ENCODE data around the gene OASL. TPM values are rescaled to one million over a fixed set of nuclear protein-coding genes. Genes with fewer than 3 reads are reported as not detected.
"Not testable (repeated sequence)": the region's sequence is repeated elsewhere in the genome, so short reads cannot be mapped to it uniquely, and the experiment has no call there.

The OASL gene
- total RNA-seq, 1 donor from 2014 or later = 21.2 TPM

- intact Hi-C loops (cut with micrococcal nuclease) = no loop called here
Measured at GRCh38 chr12:121059031-121059898, 20.2 kb upstream of the OASL start.

- intact Hi-C loops (cut with micrococcal nuclease) = no loop called here
Measured at GRCh38 chr12:121057794-121058193, 18.7 kb upstream of the OASL start.

GRCh38 chr12:121053706-121054105, 14.7 kb upstream of the OASL start:
- intact Hi-C loops (cut with micrococcal nuclease) = no loop called here

- intact Hi-C loops (cut with micrococcal nuclease) = no loop called here
Measured at GRCh38 chr12:121050725-121051124, 11.7 kb upstream of the OASL start.

GRCh38 chr12:121048442-121048841, 9.4 kb upstream of the OASL start:
- intact Hi-C loops (cut with micrococcal nuclease) = no loop called here

GRCh38 chr12:121047400-121047799, 8.4 kb upstream of the OASL start:
- intact Hi-C loops (cut with micrococcal nuclease) = not testable (repeated sequence)

- intact Hi-C loops (cut with micrococcal nuclease) = no loop called here
Measured at GRCh38 chr12:121043067-121043466, 4.0 kb upstream of the OASL start.

GRCh38 chr12:121036810-121037326, 2.2 kb downstream of the OASL start:
- intact Hi-C loops (cut with micrococcal nuclease) = no loop called here

- intact Hi-C loops (cut with micrococcal nuclease) = loop anchor here (1.0 kb wide), 2 partner anchors 18 to 26 kb away; partner anchors contain the start of gene C12orf43
Measured at GRCh38 chr12:121034616-121035305, 4.3 kb downstream of the OASL start.

GRCh38 chr12:121033625-121034349, 5.3 kb downstream of the OASL start:
- intact Hi-C loops (cut with micrococcal nuclease) = loop anchor here (1.0 kb wide), 3 partner anchors 17 to 28 kb away; partner anchors contain the start of gene C12orf43

GRCh38 chr12:121030576-121031212, 8.4 kb downstream of the OASL start:
- intact Hi-C loops (cut with micrococcal nuclease) = no loop called here

GRCh38 chr12:121026274-121027045, 12.6 kb downstream of the OASL start:
- intact Hi-C loops (cut with micrococcal nuclease) = no loop called here

- intact Hi-C loops (cut with micrococcal nuclease) = no loop called here
Measured at GRCh38 chr12:121025442-121026226, 13.4 kb downstream of the OASL start.

GRCh38 chr12:121023799-121024198, 15.2 kb downstream of the OASL start:
- intact Hi-C loops (cut with micrococcal nuclease) = no loop called here

GRCh38 chr12:121022713-121023112, 16.3 kb downstream of the OASL start:
- intact Hi-C loops (cut with micrococcal nuclease) = no loop called here

- intact Hi-C loops (cut with micrococcal nuclease) = no loop called here
Measured at GRCh38 chr12:121021754-121022153, 17.3 kb downstream of the OASL start.

GRCh38 chr12:121018860-121019617, 20.0 kb downstream of the OASL start:
- intact Hi-C loops (cut with micrococcal nuclease) = loop anchor here (5.0 to 10.0 kb wide), 2 partner anchors 203 to 584 kb away; partner anchors contain the start of gene COX6A1

- intact Hi-C loops (cut with micrococcal nuclease) = loop anchor here (2.0 to 10.0 kb wide), 3 partner anchors 204 to 583 kb away; partner anchors contain the start of genes CAMKK2 and COX6A1
Measured at GRCh38 chr12:121017966-121018491, 21.0 kb downstream of the OASL start.
